Measurements from ENCODE around the gene PTPRB. TPM values are rescaled to one million over a fixed set of nuclear protein-coding genes. Genes with fewer than 3 reads are reported as not detected.

The PTPRB gene
- total and polyA plus RNA-seq, 2 donors (not counting 3 experiments of a cell fraction or from before 2014, with no cell fraction given) = 64.1 to 151 TPM

- Histone ChIP-seq H3K9me1 (replicated peaks; ENCODE audit: control insufficient read depth, extremely low read depth, insufficient read depth, low read length) (no peaks in the 10 kb centered on the region), H2AFZ (ENCODE audit: low read depth, low read length) (peak overlapping the region; percentile 11), H3K4me3 (replicated peaks in 1 of 3; ENCODE audit: insufficient read depth in 1 of 3, low read depth in 1 of 3, low read length in 3 of 3) (no peak overlapping the region), H3K27me3 (ENCODE audit: control insufficient read depth in 2 of 2, insufficient read depth in 2 of 2, low read length in 2 of 2) (no peaks in the 10 kb centered on the region), H3K4me2 (ENCODE audit: insufficient read depth, low read length) (peak overlapping the region; percentile 60), H3K9me3 (replicated peaks; ENCODE audit: control insufficient read depth, insufficient read depth, low read length) (no peaks in the 10 kb centered on the region), H3K9ac (replicated peaks; ENCODE audit: extremely low read depth, insufficient read depth, low read length) (peak overlapping the region; percentile 77), H3K36me3 (ENCODE audit: control insufficient read depth in 2 of 2, extremely low read depth in 1 of 2, insufficient read depth in 2 of 2, low read length in 2 of 2) (no peaks in the 10 kb centered on the region), H3K79me2 (ENCODE audit: control insufficient read depth, insufficient read depth, low read length) (no peaks in the 10 kb centered on the region), H4K20me1 (replicated peaks; ENCODE audit: control insufficient read depth, extremely low read depth, insufficient read depth, low read length) (no peaks in the 10 kb centered on the region), H3K27ac (ENCODE audit: insufficient read depth, low read depth, low read length) (peak overlapping the region; percentile 99), H3K4me1 (ENCODE audit: control insufficient read depth, extremely low read depth, insufficient read depth, low read length) (peaks cover 54% of the 10 kb centered on the region)
- dilution Hi-C loops (cut with MboI; ENCODE audit: extremely low pct_ligation_motif_present, low sequenced_read_pairs) (no loop called here), intact Hi-C loops (cut with micrococcal nuclease) (loop anchor here (1.0 kb wide), 7 partner anchors 8 to 74 kb away; partner anchors contain the start of gene PTPRB)
- ChIA-PET POLR2A (interaction anchor here (1.4 kb wide), 1 partner anchor 10 kb away, joined by 7 read pairs; no protein-coding TSS in a partner anchor), CTCF (interaction anchor here (1.0 to 2.6 kb wide), 3 partner anchors 10 to 46 kb away, joined by 3 to 9 read pairs (median 3); no protein-coding TSS in a partner anchor)
- FAIRE-seq (peak; percentile 91), DNase-seq (ENCODE audit: low read depth, low spot score) (peak; percentile 95)
- peak; percentile 99 for TF ChIP-seq FOS (IDR thresholded peaks at IDR 0.05; ENCODE audit: borderline replicate concordance, insufficient read depth, low read length)
- peak; percentile 86 for TF ChIP-seq GATA2 (IDR thresholded peaks at IDR 0.05; ENCODE audit: insufficient read depth, insufficient read length, low read depth, low read length)
- no peak for TF ChIP-seq EZH2 (IDR thresholded peaks at IDR 0.05; ENCODE audit: borderline replicate concordance, low read depth, low read length, severe bottlenecking)
- TF ChIP-seq JUN (IDR thresholded peaks at IDR 0.05; ENCODE audit: borderline replicate concordance, insufficient read depth, insufficient read length, low read depth) = peak; percentile 99
- TF ChIP-seq CTCF (IDR thresholded peaks at IDR 0.05; ENCODE audit: extremely low read depth in 1 of 2, insufficient read depth in 1 of 2, low read depth in 1 of 2, low read length in 2 of 2) = no peak
- TF ChIP-seq POLR2A (IDR thresholded peaks at IDR 0.05; ENCODE audit: low read depth, low read length) = peak; percentile 70
- TF ChIP-seq POLR2AphosphoS5 (IDR thresholded peaks at IDR 0.05; ENCODE audit: insufficient read depth, low read depth, low read length) = peak; percentile 98
- BruUV-seq (replicated peaks) = TSS peak; percentile 95
Measured at GRCh38 chr12:70645494-70646317, 8.5 kb upstream of the PTPRB start.
